Subcutaneous adipose tissue (tissue), 4 donors: Measurements from ENCODE around the gene TEN1. TPM values are rescaled to one million over a fixed set of nuclear protein-coding genes. Genes with fewer than 3 reads are reported as not detected.

Experiments used
- total RNA-seq, 4 donors: library from RNA; depleted of rRNA; stranded (reverse); fragments of >200 nt; gene quantifications; one replicate each; pipeline ENCODE4 v1.1.0, GENCODE V29; 2016
- TF ChIP-seq, protein P1 (sequence below): fragments of 450-650 bp; IDR thresholded peaks from one replicate; pipeline ENCODE4 v1.5.1; 2016; ENCODE audit warnings: low read depth, mild to moderate bottlenecking, control low read depth, antibody characterized with exemption, moderate library complexity

TEN1 gene
- total RNA-seq, 4 donors from 2014 or later: 4.7 to 29.0 (median 20.8) TPM

DNA sequence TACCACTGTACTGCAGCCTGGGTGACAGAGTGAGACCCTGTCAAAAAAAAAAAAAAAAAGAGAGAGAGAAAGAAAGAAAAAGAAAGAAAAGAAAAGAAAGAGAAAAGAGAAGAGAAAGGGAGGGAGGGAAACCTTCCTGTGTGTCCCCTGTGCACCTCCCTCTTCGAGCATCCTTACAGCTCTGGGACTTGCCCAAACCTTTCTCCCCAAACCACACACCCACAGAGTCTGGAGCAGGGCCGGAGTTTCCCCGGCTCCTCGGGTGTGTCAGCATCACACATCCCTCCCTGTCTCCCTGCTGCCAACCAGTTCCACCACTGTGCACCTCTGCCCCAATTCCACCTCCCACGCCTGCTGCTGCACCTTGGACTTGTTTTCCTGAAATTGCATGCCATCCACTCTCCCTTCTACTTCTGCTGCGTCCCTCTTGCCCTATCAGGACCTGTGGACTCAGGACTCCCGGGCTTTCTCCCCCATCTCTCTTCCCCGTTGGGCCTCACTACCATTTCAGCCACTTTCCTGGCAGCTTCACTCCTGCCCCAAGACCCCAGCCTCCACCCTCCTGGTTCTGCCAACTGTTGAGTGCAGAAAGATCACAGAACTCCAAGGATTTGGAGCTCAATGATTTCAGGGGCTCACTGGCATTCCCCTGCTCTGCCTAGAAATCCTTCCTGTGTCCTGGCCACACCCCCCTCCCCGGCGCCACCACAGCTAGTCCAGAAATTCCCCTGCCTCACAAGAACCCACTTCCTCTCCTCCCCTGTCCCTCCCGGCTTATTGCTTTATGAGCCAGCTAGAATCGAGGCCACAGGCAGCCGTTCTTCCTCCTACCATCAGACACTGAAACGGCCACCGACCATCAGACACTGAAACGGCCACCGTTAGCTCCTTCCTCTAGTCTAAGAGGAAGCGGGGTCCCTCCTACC lies 17.9 kb downstream of the TEN1 start:
- TF ChIP-seq, protein P1, sequence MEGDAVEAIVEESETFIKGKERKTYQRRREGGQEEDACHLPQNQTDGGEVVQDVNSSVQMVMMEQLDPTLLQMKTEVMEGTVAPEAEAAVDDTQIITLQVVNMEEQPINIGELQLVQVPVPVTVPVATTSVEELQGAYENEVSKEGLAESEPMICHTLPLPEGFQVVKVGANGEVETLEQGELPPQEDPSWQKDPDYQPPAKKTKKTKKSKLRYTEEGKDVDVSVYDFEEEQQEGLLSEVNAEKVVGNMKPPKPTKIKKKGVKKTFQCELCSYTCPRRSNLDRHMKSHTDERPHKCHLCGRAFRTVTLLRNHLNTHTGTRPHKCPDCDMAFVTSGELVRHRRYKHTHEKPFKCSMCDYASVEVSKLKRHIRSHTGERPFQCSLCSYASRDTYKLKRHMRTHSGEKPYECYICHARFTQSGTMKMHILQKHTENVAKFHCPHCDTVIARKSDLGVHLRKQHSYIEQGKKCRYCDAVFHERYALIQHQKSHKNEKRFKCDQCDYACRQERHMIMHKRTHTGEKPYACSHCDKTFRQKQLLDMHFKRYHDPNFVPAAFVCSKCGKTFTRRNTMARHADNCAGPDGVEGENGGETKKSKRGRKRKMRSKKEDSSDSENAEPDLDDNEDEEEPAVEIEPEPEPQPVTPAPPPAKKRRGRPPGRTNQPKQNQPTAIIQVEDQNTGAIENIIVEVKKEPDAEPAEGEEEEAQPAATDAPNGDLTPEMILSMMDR: no peak

- TF ChIP-seq, protein P1: no peak
These were observed 19.3 kb downstream of the TEN1 start for GRCh38 chr17:75998327-75998795.

GRCh38 chr17:76000016-76000754 lies 21.1 kb downstream of the TEN1 start:
- TF ChIP-seq, protein P1: no peak

GRCh38 chr17:76000755-76001521 lies 21.9 kb downstream of the TEN1 start, which contains the start of gene CDK3:
TSS of gene CDK3 (plus strand) at chr17:76000855. CDS start at chr17:76001426, 571 bp downstream.
- TF ChIP-seq, protein P1: no peak

- TF ChIP-seq, protein P1: no peak
These were observed 23.1 kb downstream of the TEN1 start for GRCh38 chr17:76002100-76002499.

DNA sequence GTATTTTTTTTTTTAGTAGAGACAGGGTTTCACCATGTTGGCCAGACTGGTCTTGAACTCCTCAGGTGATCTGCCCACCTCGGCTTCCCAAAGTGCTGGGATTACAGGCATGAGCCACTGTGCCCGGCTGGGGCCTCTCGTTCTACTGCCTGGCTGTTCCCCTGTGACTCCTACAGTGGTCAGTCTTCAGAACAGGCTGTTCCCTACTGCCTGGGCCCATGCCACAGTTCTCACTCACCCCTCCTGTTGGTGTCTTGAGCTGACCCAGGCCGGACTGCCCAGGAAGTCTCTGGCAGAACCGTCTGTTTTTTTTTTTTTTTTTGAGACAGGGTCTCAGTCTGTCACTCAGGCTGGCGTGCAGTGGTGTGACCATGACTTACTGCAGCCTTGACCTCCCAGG lies 24.9 kb downstream of the TEN1 start:
- TF ChIP-seq, protein P1: no peak
